Psoas muscle (tissue), 8 donors: ENCODE measurements around the gene MTA3. TPM values are rescaled to one million over a fixed set of nuclear protein-coding genes. Genes with fewer than 3 reads are reported as not detected.

Experiments
- ATAC-seq, 4 donors: fragments of 200-7000 bp; cut with Tn5 transposase; one replicate each; pipeline ENCODE4 v1.9.1; 2020; ENCODE audit warnings: moderate library complexity in 3 of 4, mild to moderate bottlenecking in 2 of 4
- DNase-seq, 2 donors: peaks; one replicate each; pipeline ENCODE4 v3.0.0-alpha.2; 2020
- H3K27ac ChIP-seq: fragments of 200-600 bp; one replicate; pipeline ENCODE4 v1.8.0; 2022
- H3K27me3 ChIP-seq, 3 donors: fragments of 200-600 bp in 1 of 3; one replicate each; pipeline versions ENCODE4 v1.6.1 to v1.8.0; 2013 to 2022; ENCODE audit warnings: low read length in 2 of 3, mild to moderate bottlenecking in 2 of 3, moderate library complexity in 1 of 3; ENCODE audit not compliant: insufficient read depth in 3 of 3
- H3K36me3 ChIP-seq, 2 donors: fragments of 200-600 bp in 1 of 2; one replicate each; pipeline versions ENCODE4 v1.6.1 to v1.8.0; 2013 to 2022; ENCODE audit warnings: low read depth in 1 of 2, mild to moderate bottlenecking in 1 of 2, moderate library complexity in 1 of 2; ENCODE audit not compliant: insufficient read depth in 1 of 2
- H3K4me1 ChIP-seq: fragments of 200-600 bp; one replicate; pipeline ENCODE4 v1.8.0; 2022
- H3K4me3 ChIP-seq: fragments of 200-600 bp; one replicate; pipeline ENCODE4 v1.8.0; 2022; ENCODE audit warnings: mild to moderate bottlenecking
- H3K9me3 ChIP-seq: fragments of 200-600 bp; one replicate; pipeline ENCODE4 v1.8.0; 2022
- WGBS, 3 donors: extraction: QIAGEN DNeasy Blood & Tissue Kit; methylation state at CpG; one replicate each; pipeline versions ENCODE4 v1.1.6 to v1.1.7; 2013; 5-methylcytosine and 5-hydroxymethylcytosine counted together
- intact Hi-C, 2 donors: fragments of 100-400 bp; cut with DNase I; formaldehyde crosslinking; loops; one replicate each; pipeline versions ENCODE4 v1.11.0 to v1.14.2; 2022
- polyA plus RNA-seq, 3 donors: library from polyadenylated mRNA; stranded (reverse); fragments of 200-250 nt; gene quantifications; one replicate each; pipeline ENCODE4 v1.2.3, GENCODE V29; 2013
- total RNA-seq, 4 donors: library from RNA; stranded (reverse); fragmentation: NEBNext Ultra II Directional in 2 of 4; extraction: Animal tissue kit (Norgen Biotek cat#: 25700) in 2 of 4; gene quantifications; one replicate each; pipeline versions ENCODE4 v1.2.1 to v1.2.4, GENCODE V29; 2021 to 2023
- TF ChIP-seq, protein P1 (sequence below): fragments of 200-600 bp; IDR thresholded peaks from one replicate; pipeline ENCODE4 v1.8.0; 2022; ENCODE audit warnings: antibody characterized with exemption
- donor health status: healthy with polysubstance abuse.
- donor health status: DM: no; HTN: no; CAD: no; lungs with moderate emphysema.
- donor health status: Bipolar disorder and iron deficiency.
- donor health status: healthy.
- donor health status: DM: yes; HTN: yes; CAD: no.
- donor health status: DM: no; HTN: no; CAD: no.
- donor health status: DM: no; HTN: no; CAD: no.
- donor health status: DM: yes; HTN: yes; CAD: no.

The MTA3 gene
- total and polyA plus RNA-seq, 7 donors: 5.3 to 19.8 (median 10.7) TPM

DNA sequence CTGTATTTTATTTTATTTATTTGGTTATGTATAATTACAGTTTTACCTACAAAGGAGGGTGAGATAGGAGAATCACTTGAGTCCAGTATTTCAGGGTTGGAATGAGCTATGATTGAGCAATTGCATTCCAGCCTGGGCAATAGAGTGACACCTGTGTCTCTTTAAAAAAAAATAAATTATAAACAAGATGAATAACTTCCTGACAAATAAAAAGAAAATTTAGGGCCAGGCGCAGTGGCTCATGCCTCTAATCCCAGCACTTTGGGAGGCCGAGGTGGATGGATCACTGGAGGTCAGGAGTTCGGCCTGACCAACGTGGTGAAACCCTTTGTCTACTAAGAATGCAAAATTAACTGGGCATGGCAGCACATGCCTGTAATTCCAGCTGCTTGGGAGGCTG lies 17.3 kb downstream of the MTA3 start:
- no peak for ATAC-seq
- TF ChIP-seq, protein P1, sequence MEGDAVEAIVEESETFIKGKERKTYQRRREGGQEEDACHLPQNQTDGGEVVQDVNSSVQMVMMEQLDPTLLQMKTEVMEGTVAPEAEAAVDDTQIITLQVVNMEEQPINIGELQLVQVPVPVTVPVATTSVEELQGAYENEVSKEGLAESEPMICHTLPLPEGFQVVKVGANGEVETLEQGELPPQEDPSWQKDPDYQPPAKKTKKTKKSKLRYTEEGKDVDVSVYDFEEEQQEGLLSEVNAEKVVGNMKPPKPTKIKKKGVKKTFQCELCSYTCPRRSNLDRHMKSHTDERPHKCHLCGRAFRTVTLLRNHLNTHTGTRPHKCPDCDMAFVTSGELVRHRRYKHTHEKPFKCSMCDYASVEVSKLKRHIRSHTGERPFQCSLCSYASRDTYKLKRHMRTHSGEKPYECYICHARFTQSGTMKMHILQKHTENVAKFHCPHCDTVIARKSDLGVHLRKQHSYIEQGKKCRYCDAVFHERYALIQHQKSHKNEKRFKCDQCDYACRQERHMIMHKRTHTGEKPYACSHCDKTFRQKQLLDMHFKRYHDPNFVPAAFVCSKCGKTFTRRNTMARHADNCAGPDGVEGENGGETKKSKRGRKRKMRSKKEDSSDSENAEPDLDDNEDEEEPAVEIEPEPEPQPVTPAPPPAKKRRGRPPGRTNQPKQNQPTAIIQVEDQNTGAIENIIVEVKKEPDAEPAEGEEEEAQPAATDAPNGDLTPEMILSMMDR: no peak
- no peaks in the 10 kb centered on the region for H3K27me3 ChIP-seq
- H3K9me3 ChIP-seq: peaks cover 4% of the 10 kb centered on the region
- DNase-seq: no peak
- H3K36me3 ChIP-seq: peaks cover 0 to 34% of the 10 kb centered on the region in 2 donors
- no peaks in the 10 kb centered on the region for H3K4me1 ChIP-seq
- intact Hi-C loops: no loop called here
- H3K27ac ChIP-seq: no peak overlapping the region
- WGBS, 3 donors: 77 to 87% (median 85%) methylated on average over 4 of the region's 4 CpGs
- H3K4me3 ChIP-seq: no peak overlapping the region

DNA sequence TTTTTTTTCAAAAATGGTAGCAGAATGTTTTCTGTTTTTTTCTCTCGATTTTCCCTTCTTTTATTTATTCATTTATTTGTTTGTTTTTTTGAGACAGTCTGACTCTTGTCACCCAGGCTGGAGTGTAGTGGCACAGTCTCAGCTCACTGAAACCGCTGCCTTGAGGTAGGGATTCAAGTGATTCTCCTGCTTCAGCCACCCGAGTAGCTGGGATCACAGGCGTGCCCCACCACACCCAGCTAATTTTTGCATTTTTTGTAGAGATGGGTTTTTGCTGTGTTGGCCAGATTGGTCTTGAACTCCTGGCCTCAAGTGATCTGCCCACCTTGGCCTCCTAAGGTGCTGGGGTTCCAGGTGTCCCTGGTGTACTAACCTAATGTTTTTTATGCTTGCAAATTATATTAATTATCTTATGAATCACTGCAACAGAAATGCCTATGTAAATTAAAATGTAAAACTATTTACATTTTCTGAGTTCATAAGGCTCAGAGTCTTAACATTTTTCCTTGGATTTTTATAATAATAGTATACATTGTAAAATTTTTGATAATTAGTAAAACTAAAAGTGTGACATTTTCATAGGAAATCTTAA lies 19.2 kb downstream of the MTA3 start:
- WGBS, 3 donors: 97 to 98% (median 98%) methylated on average over 4 of the region's 4 CpGs
- no peak for ATAC-seq
- intact Hi-C loops: no loop called here

DNA sequence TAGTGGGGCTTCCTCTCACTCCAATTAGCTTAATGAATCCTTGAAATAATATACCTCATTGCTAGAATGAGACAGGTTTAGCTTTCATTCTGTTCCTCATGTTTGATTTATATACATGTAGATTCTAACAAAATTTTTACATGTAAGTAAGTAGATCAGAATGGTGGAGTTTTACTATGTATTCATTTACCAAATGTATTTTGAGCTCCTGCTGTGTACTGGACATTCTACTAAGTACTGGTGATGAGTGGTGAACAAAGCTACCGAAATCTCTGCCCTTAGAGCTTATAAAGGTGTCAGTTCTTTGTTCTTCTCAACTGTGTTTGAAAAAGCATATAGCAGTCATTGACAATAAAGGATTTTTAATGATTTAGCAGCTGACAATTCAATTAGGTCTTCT lies 19.7 kb downstream of the MTA3 start:
- ATAC-seq (no peak), DNase-seq (no peak)
- intact Hi-C loops: no loop called here
- Histone ChIP-seq H3K4me1 (no peaks in the 10 kb centered on the region), H3K9me3 (peaks cover 4% of the 10 kb centered on the region), H3K36me3 (peaks cover 0 to 12% of the 10 kb centered on the region in 2 donors), H3K4me3 (no peak overlapping the region), H3K27ac (no peak overlapping the region), H3K27me3 (no peaks in the 10 kb centered on the region)
- TF ChIP-seq, protein P1: no peak
- 98 to 100% (median 100%) methylated on average over 1 of the region's 1 CpG for WGBS, 3 donors

More for the DNA sequence above, 19.2 kb downstream of the MTA3 start:
- no peak for DNase-seq
- Histone ChIP-seq H3K4me3 (no peak overlapping the region), H3K9me3 (peaks cover 4% of the 10 kb centered on the region), H3K27ac (no peak overlapping the region), H3K36me3 (peaks cover 0 to 17% of the 10 kb centered on the region in 2 donors), H3K4me1 (no peaks in the 10 kb centered on the region), H3K27me3 (no peaks in the 10 kb centered on the region)
- TF ChIP-seq, protein P1: no peak

DNA sequence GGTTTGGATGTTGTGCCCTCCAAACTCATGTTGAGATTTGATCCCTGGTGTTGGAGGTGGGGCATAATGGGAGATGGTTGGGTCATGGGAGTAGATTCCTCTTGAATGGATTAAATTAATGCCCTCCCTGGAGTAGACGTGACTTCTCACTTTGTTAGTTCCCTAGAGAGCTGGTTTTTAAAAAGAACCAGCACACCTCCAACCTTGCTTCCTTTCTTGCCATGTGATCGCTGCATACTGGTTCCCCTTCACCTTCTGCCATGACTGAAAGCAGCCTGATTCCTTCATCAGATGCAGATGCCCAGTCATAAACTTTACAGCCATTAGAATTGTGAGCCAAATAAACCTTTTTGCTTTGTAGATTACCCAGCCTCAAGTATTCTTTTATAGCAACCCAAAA lies 21.7 kb downstream of the MTA3 start:
- intact Hi-C loops: no loop called here
- Histone ChIP-seq H3K4me1 (no peaks in the 10 kb centered on the region), H3K27me3 (no peaks in the 10 kb centered on the region), H3K4me3 (no peak overlapping the region), H3K9me3 (peaks cover 4% of the 10 kb centered on the region), H3K27ac (no peak overlapping the region), H3K36me3 (peaks cover 0 to 11% of the 10 kb centered on the region in 2 donors)
- ATAC-seq (no peak), DNase-seq (no peak)
- WGBS, 3 donors: 69 to 80% (median 72%) methylated on average over 2 of the region's 2 CpGs
- TF ChIP-seq, protein P1: no peak

DNA sequence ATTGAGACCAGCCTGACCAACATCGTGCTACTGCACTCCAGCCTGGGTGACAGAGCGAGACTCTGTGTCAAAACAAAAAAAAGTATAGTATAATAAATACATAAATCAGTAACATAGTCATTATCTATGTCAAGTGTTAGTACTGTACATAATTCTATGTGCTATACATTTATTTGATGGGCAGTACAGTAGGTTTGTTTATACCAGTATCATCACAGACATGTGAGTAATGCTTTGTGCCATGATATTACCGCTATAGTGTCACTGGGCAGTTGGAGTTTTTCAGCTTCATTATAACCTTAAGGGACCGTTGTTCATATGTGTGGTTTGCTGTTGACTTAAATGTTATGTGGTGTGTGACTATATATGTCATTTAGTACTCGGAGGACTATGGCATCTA lies 24.9 kb downstream of the MTA3 start:
- no peak for DNase-seq
- WGBS, 3 donors: 95 to 99% (median 96%) methylated on average over 5 of the region's 5 CpGs
- intact Hi-C loops: no loop called here
- Histone ChIP-seq H3K36me3 (peaks cover 0 to 7% of the 10 kb centered on the region in 2 donors), H3K27me3 (no peaks in the 10 kb centered on the region), H3K9me3 (peaks cover 1% of the 10 kb centered on the region), H3K4me3 (no peak overlapping the region), H3K4me1 (no peaks in the 10 kb centered on the region), H3K27ac (no peak overlapping the region)
- ATAC-seq: no peak
- TF ChIP-seq, protein P1: no peak
